WTC11 (cell line): ENCODE results near the gene RIOK2. TPM values are rescaled to one million over a fixed set of nuclear protein-coding genes. Genes with fewer than 3 reads are reported as not detected.
"Not testable (repeated sequence)": the region's sequence is repeated elsewhere in the genome, so short reads cannot be mapped to it uniquely, and the experiment has no call there.

Source experiments
- ATAC-seq: fragments of 200-7000 bp; cut with Tn5 transposase; 2 replicates; pipeline ENCODE4 v1.10.0; 2021; ENCODE audit warnings: mild to moderate bottlenecking, moderate library complexity
- CTCF ChIA-PET: fragments of 300-600 bp; sonication (Branson Sonifier 250); formaldehyde crosslinking; loops from one replicate; lab custom pipeline; 2021; ENCODE audit warnings: antibody characterized with exemption; lab: Charles Lee
- POLR2A ChIA-PET: fragments of 350-600 bp; sonication (Branson Sonifier 250); formaldehyde crosslinking; loops from one replicate; lab custom pipeline; 2021; ENCODE audit warnings: antibody characterized with exemption; lab: Charles Lee
- DNase-seq: peaks from one replicate; pipeline ENCODE4 v3.0.0; 2021; ENCODE audit warnings: low spot score
- H3K27ac Mint-ChIP-seq: 2 replicates; pipeline ENCODE4 v1.8.0; 2021; ENCODE audit warnings: mixed read lengths
- H3K27me3 Mint-ChIP-seq: 2 replicates; pipeline ENCODE4 v1.8.0; 2021; ENCODE audit warnings: low read depth, mild to moderate bottlenecking, moderate library complexity, mixed read lengths
- H3K36me3 Mint-ChIP-seq: 2 replicates; pipeline ENCODE4 v1.8.0; 2021; ENCODE audit warnings: mixed read lengths
- H3K4me1 Mint-ChIP-seq: 2 replicates; pipeline ENCODE4 v1.8.0; 2022; ENCODE audit warnings: mixed read lengths
- H3K4me3 Mint-ChIP-seq: 2 replicates; pipeline ENCODE4 v1.8.0; 2021; ENCODE audit warnings: mild to moderate bottlenecking, moderate library complexity, mixed read lengths
- H3K9me3 Mint-ChIP-seq: 2 replicates; pipeline ENCODE4 v1.8.0; 2021; ENCODE audit warnings: mixed read lengths
- ARID4B ChIP-seq: sonication (generic); formaldehyde crosslinking; IDR thresholded peaks from 2 replicates; pipeline ENCODE4 v1.8.0; 2023; ENCODE audit warnings: missing genetic modification reagents, mild to moderate bottlenecking, borderline replicate concordance
- ATF1 ChIP-seq: sonication (generic); formaldehyde crosslinking; IDR thresholded peaks from 2 replicates; pipeline ENCODE4 v1.8.1; 2023; ENCODE audit warnings: mild to moderate bottlenecking, moderate library complexity, missing genetic modification reagents
- CDX4 ChIP-seq: fragments of 250-450 bp; sonication (Bioruptor Pico); IDR thresholded peaks from 2 replicates; pipeline ENCODE4 v1.9.0; 2021; ENCODE audit warnings: moderate library complexity, mild to moderate bottlenecking, inconsistent platforms, borderline replicate concordance
- CREB1 ChIP-seq: sonication (generic); formaldehyde crosslinking; IDR thresholded peaks from 2 replicates; pipeline ENCODE4 v1.8.0; 2023; ENCODE audit warnings: mild to moderate bottlenecking, missing genetic modification reagents
- E2F4 ChIP-seq: sonication (generic); formaldehyde crosslinking; IDR thresholded peaks from 2 replicates; pipeline ENCODE4 v1.8.1; 2022; ENCODE audit warnings: low read depth, mild to moderate bottlenecking, moderate library complexity, missing genetic modification reagents, borderline replicate concordance
- ETV6 ChIP-seq: sonication (generic); formaldehyde crosslinking; IDR thresholded peaks from 2 replicates; pipeline ENCODE4 v1.8.1; 2022; ENCODE audit warnings: mild to moderate bottlenecking, missing genetic modification reagents
- FOXJ3 ChIP-seq: sonication (generic); formaldehyde crosslinking; IDR thresholded peaks from 2 replicates; pipeline ENCODE4 v1.9.0; 2021; ENCODE audit warnings: missing genetic modification reagents, mild to moderate bottlenecking, borderline replicate concordance
- FOXK1 ChIP-seq: sonication (generic); formaldehyde crosslinking; IDR thresholded peaks from 2 replicates; pipeline ENCODE4 v1.8.0; 2022; ENCODE audit warnings: mild to moderate bottlenecking, moderate library complexity, missing genetic modification reagents
- FOXP1 ChIP-seq: sonication (generic); formaldehyde crosslinking; IDR thresholded peaks from 2 replicates; pipeline ENCODE4 v1.8.0; 2022; ENCODE audit warnings: missing genetic modification reagents, mild to moderate bottlenecking, moderate library complexity, borderline replicate concordance
- MLX ChIP-seq: sonication (generic); formaldehyde crosslinking; IDR thresholded peaks from 2 replicates; pipeline ENCODE4 v1.8.1; 2023; ENCODE audit warnings: mild to moderate bottlenecking, missing genetic modification reagents, moderate library complexity
- NR2C2 ChIP-seq: sonication (generic); formaldehyde crosslinking; IDR thresholded peaks from 2 replicates; pipeline ENCODE4 v1.8.0; 2022; ENCODE audit warnings: mild to moderate bottlenecking, missing genetic modification reagents
- NR3C1 ChIP-seq: sonication (generic); formaldehyde crosslinking; conservative IDR thresholded peaks from 2 replicates; pipeline ENCODE4 v1.8.1; 2023; ENCODE audit warnings: low read depth, mild to moderate bottlenecking, missing genetic modification reagents
- PRRX2 ChIP-seq: fragments of 250-450 bp; sonication (Bioruptor Pico); IDR thresholded peaks from 2 replicates; pipeline ENCODE4 v1.8.0; 2021; ENCODE audit warnings: mild to moderate bottlenecking
- SMAD4 ChIP-seq: sonication (generic); formaldehyde crosslinking; IDR thresholded peaks from 2 replicates; pipeline ENCODE4 v1.8.0; 2022; ENCODE audit warnings: mild to moderate bottlenecking, missing genetic modification reagents
- SOX15 ChIP-seq: fragments of 250-450 bp; sonication (Bioruptor Pico); IDR thresholded peaks from 2 replicates; pipeline ENCODE4 v1.9.0; 2021; ENCODE audit warnings: mild to moderate bottlenecking
- SP1 ChIP-seq: sonication (generic); formaldehyde crosslinking; conservative IDR thresholded peaks from 2 replicates; pipeline ENCODE4 v1.8.1; 2022; ENCODE audit warnings: missing genetic modification reagents
- TEAD4 ChIP-seq: sonication (generic); formaldehyde crosslinking; IDR thresholded peaks from 2 replicates; pipeline ENCODE4 v1.8.0; 2022; ENCODE audit warnings: mild to moderate bottlenecking, missing genetic modification reagents
- TP53 ChIP-seq: sonication (generic); formaldehyde crosslinking; IDR thresholded peaks from 2 replicates; pipeline ENCODE4 v1.8.1; 2023; ENCODE audit warnings: mild to moderate bottlenecking, missing genetic modification reagents
- USF2 ChIP-seq: sonication (generic); formaldehyde crosslinking; IDR thresholded peaks from 2 replicates; pipeline ENCODE4 v1.8.1; 2023; ENCODE audit warnings: mild to moderate bottlenecking, missing genetic modification reagents, moderate library complexity
- ZBTB43 ChIP-seq: sonication (generic); formaldehyde crosslinking; IDR thresholded peaks from 2 replicates; pipeline ENCODE4 v1.8.1; 2023; ENCODE audit warnings: mild to moderate bottlenecking, missing genetic modification reagents
- ZNF232 ChIP-seq: sonication (generic); formaldehyde crosslinking; IDR thresholded peaks from 2 replicates; pipeline ENCODE4 v1.8.0; 2022; ENCODE audit warnings: mild to moderate bottlenecking, missing genetic modification reagents
- ZNF317 ChIP-seq: sonication (generic); formaldehyde crosslinking; IDR thresholded peaks from 2 replicates; pipeline ENCODE4 v1.8.1; 2023; ENCODE audit warnings: low read depth, mild to moderate bottlenecking, moderate library complexity, missing genetic modification reagents, borderline replicate concordance
- total RNA-seq: library from RNA; stranded (reverse); gene quantifications from 3 replicates; pipeline ENCODE4 v1.2.3, GENCODE V29; 2021

The RIOK2 gene
- total RNA-seq, 1 experiment from 2014 or later, result 35.2 TPM

GRCh38 chr5:97141539-97141938, 41.5 kb downstream of the RIOK2 start:
- Mint-ChIP-seq H3K4me1 (peaks cover 28% of the 10 kb centered on the region), H3K27me3 (no peaks in the 10 kb centered on the region), H3K27ac (no peak overlapping the region), H3K36me3 (no peaks in the 10 kb centered on the region), H3K9me3 (no peaks in the 10 kb centered on the region), H3K4me3 (no peak overlapping the region)
- CTCF ChIA-PET, result interaction anchor here (1.0 to 4.8 kb wide), 10 partner anchors 8 to 389 kb away, joined by 3 to 77 read pairs (median 11); no protein-coding TSS in a partner anchor
- POLR2A ChIA-PET, result no interaction called here
- TF ChIP-seq NR3C1 (no peak), ATF1 (no peak), FOXP1 (CRISPR knock-in tag) (no peak), SOX15 (CRISPR knock-in tag) (no peak), CREB1 (CRISPR knock-in tag) (no peak), ETV6 (CRISPR knock-in tag) (no peak), E2F4 (CRISPR knock-in tag) (no peak), CDX4 (no peak)
- DNase-seq (no peak), ATAC-seq (no peak)

- H3K9me3 Mint-ChIP-seq, result no peaks in the 10 kb centered on the region
- TF ChIP-seq FOXK1 (CRISPR knock-in tag), result no peak
- H3K27ac Mint-ChIP-seq, result no peak overlapping the region; the same call in 1 of the 2 replicates
- no peak for DNase-seq
- CTCF ChIA-PET, result interaction anchor here (1.0 to 4.8 kb wide), 5 partner anchors 43 to 272 kb away, joined by 3 to 77 read pairs (median 48); no protein-coding TSS in a partner anchor
- H3K4me3 Mint-ChIP-seq, result no peak overlapping the region
- peaks cover 29% of the 10 kb centered on the region for H3K4me1 Mint-ChIP-seq
- H3K27me3 Mint-ChIP-seq, result no peaks in the 10 kb centered on the region
- no peaks in the 10 kb centered on the region for H3K36me3 Mint-ChIP-seq
- POLR2A ChIA-PET, result no interaction called here
- ATAC-seq, result no peak
These were observed 42.0 kb downstream of the RIOK2 start for GRCh38 chr5:97141031-97141430.

GRCh38 chr5:97140250-97140649, 42.8 kb downstream of the RIOK2 start:
- H3K4me3 Mint-ChIP-seq, result not testable (repeated sequence)
- ATAC-seq, result peak; percentile 81

GRCh38 chr5:97136475-97136874, 46.6 kb downstream of the RIOK2 start:
- Mint-ChIP-seq H3K27me3 (no peaks in the 10 kb centered on the region), H3K4me1 (peaks cover 25% of the 10 kb centered on the region), H3K9me3 (no peaks in the 10 kb centered on the region), H3K27ac (no peak overlapping the region), H3K4me3 (no peak overlapping the region), H3K36me3 (no peaks in the 10 kb centered on the region)
- ATAC-seq (no peak), DNase-seq (no peak)
- TF ChIP-seq ETV6 (CRISPR knock-in tag), result no peak
- no peak for TF ChIP-seq ZNF232 (CRISPR knock-in tag)
- no peak for TF ChIP-seq NR2C2 (CRISPR knock-in tag)
- no peak for TF ChIP-seq FOXJ3
- no peak for TF ChIP-seq USF2
- TF ChIP-seq ZBTB43 (CRISPR knock-in tag), result no peak
- no peak for TF ChIP-seq MLX (CRISPR knock-in tag)
- no peak for TF ChIP-seq SP1 (CRISPR knock-in tag)
- no peak for TF ChIP-seq SMAD4 (CRISPR knock-in tag)
- no peak for TF ChIP-seq TEAD4 (CRISPR knock-in tag)
- no peak for TF ChIP-seq ARID4B (CRISPR knock-in tag)
- TF ChIP-seq CREB1 (CRISPR knock-in tag), result no peak
- TF ChIP-seq TP53 (CRISPR knock-in tag), result no peak
- no peak for TF ChIP-seq PRRX2 (CRISPR knock-in tag)
- no peak for TF ChIP-seq ZNF317 (CRISPR knock-in tag)
- ChIA-PET CTCF (no interaction called here), POLR2A (no interaction called here)

More at GRCh38 chr5:97140250-97140649, 42.8 kb downstream of the RIOK2 start:
- peaks cover 32% of the 10 kb centered on the region for H3K4me1 Mint-ChIP-seq
- H3K27ac Mint-ChIP-seq, H3K27me3 Mint-ChIP-seq, DNase-seq, POLR2A ChIA-PET, H3K9me3 Mint-ChIP-seq, H3K36me3 Mint-ChIP-seq: not testable (repeated sequence)
- CTCF ChIA-PET, result interaction anchor here (0.5 to 4.8 kb wide), 4 partner anchors 42 to 214 kb away, joined by 3 to 77 read pairs (median 36); no protein-coding TSS in a partner anchor
